Measurements from ENCODE around the gene PAK2.

DNA sequence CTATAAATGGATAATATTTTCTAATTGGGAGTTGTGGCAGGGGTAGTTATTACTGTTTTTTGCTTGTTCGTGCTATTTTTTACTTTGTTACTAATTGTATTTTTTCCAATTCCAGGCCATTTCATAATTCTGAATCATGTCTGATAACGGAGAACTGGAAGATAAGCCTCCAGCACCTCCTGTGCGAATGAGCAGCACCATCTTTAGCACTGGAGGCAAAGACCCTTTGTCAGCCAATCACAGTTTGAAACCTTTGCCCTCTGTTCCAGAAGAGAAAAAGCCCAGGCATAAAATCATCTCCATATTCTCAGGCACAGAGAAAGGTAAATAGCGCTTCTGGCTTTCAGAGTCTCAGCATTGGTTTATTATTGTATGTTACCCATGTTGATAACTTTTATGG, 42.9 kb downstream of the PAK2 start:
- TF ChIP-seq, protein P1, sequence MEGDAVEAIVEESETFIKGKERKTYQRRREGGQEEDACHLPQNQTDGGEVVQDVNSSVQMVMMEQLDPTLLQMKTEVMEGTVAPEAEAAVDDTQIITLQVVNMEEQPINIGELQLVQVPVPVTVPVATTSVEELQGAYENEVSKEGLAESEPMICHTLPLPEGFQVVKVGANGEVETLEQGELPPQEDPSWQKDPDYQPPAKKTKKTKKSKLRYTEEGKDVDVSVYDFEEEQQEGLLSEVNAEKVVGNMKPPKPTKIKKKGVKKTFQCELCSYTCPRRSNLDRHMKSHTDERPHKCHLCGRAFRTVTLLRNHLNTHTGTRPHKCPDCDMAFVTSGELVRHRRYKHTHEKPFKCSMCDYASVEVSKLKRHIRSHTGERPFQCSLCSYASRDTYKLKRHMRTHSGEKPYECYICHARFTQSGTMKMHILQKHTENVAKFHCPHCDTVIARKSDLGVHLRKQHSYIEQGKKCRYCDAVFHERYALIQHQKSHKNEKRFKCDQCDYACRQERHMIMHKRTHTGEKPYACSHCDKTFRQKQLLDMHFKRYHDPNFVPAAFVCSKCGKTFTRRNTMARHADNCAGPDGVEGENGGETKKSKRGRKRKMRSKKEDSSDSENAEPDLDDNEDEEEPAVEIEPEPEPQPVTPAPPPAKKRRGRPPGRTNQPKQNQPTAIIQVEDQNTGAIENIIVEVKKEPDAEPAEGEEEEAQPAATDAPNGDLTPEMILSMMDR (conservative IDR thresholded peaks at IDR 0.05; ENCODE audit: low read length), result no peak
- TF ChIP-seq EZH2phosphoT487 (IDR thresholded peaks at IDR 0.05; ENCODE audit: borderline replicate concordance, low read depth, low read length), result no peak
